Measurements from ENCODE around the gene HTT. TPM values are rescaled to one million over a fixed set of nuclear protein-coding genes. Genes with fewer than 3 reads are reported as not detected.

HTT gene
- total and polyA plus RNA-seq, 9 of the 15 experiments (the other 6 are each of a cell fraction or from before 2014, with no cell fraction given): 0.66 to 31.6 (median 14.7) TPM

- no peak for TF ChIP-seq UBTF (IDR thresholded peaks at IDR 0.05; ENCODE audit: borderline replicate concordance in 1 of 2, low read depth in 2 of 2, low read length in 2 of 2)
- no peak for TF ChIP-seq MTF1 (CRISPR knock-in tag; IDR thresholded peaks at IDR 0.05; ENCODE audit: borderline replicate concordance)
- TF ChIP-seq ZNF778 (CRISPR knock-in tag; IDR thresholded peaks at IDR 0.05): no peak
- TF ChIP-seq ZNF644 (tag; IDR thresholded peaks at IDR 0.05; ENCODE audit: low read depth): no peak
- no peak for TF ChIP-seq REST (IDR thresholded peaks at IDR 0.05; ENCODE audit: borderline replicate concordance)
- TF ChIP-seq REST (CRISPR knock-in tag; IDR thresholded peaks at IDR 0.05; ENCODE audit: low read depth): no peak
- TF ChIP-seq FOXA1 (IDR thresholded peaks at IDR 0.05; ENCODE audit: borderline replicate concordance): no peak
These were observed 183.3 kb downstream of the HTT start (continued) for GRCh38 chr4:3257556-3258482.
